H9 (cell line): ENCODE data around the gene NFASC. TPM values are rescaled to one million over a fixed set of nuclear protein-coding genes. Genes with fewer than 3 reads are reported as not detected.
A peak's percentile ranks its signal among the peaks of the same experiment; 100 is the strongest.

ENCODE experiments used
- DNase-seq: peaks from one replicate; pipeline ENCODE4 v3.0.0-alpha.2; 2017
- H2AFZ ChIP-seq: one replicate; pipeline ENCODE4 v1.6.1; 2013; ENCODE audit warnings: mild to moderate bottlenecking, low read length, control low read depth, moderate library complexity
- H2AK5ac ChIP-seq: 2 replicates; pipeline ENCODE4 v1.6.1; 2013; ENCODE audit warnings: low read length, control low read depth, mixed read lengths; ENCODE audit not compliant: insufficient read length
- H2BK120ac ChIP-seq: one replicate; pipeline ENCODE4 v1.6.1; 2013; ENCODE audit warnings: low read depth, mild to moderate bottlenecking, low read length, control low read depth, inconsistent platforms; ENCODE audit not compliant: poor library complexity, severe bottlenecking
- H2BK12ac ChIP-seq: 2 replicates; pipeline ENCODE4 v1.6.1; 2013; ENCODE audit warnings: low read length, control low read depth, mixed read lengths, low read depth; ENCODE audit not compliant: insufficient read length
- H2BK15ac ChIP-seq: 2 replicates; pipeline ENCODE4 v1.6.1; 2013; ENCODE audit warnings: low read depth, low read length, control low read depth
- H2BK20ac ChIP-seq: one replicate; pipeline ENCODE4 v1.6.1; 2013; ENCODE audit warnings: low read depth, mild to moderate bottlenecking, low read length, control low read depth, inconsistent platforms; ENCODE audit not compliant: poor library complexity, severe bottlenecking
- H2BK5ac ChIP-seq: 2 replicates; pipeline ENCODE4 v1.6.1; 2013; ENCODE audit warnings: low read length, control low read depth, mixed read lengths; ENCODE audit not compliant: insufficient read length
- H3K14ac ChIP-seq: 2 replicates; pipeline ENCODE4 v1.6.1; 2013; ENCODE audit warnings: low read length, control low read depth; ENCODE audit not compliant: insufficient read depth
- H3K18ac ChIP-seq: 2 replicates; pipeline ENCODE4 v1.6.1; 2013; ENCODE audit warnings: low read depth, mild to moderate bottlenecking, mixed read lengths, low read length, control low read depth; ENCODE audit not compliant: insufficient read length
- H3K23ac ChIP-seq: 2 replicates; pipeline ENCODE4 v1.6.1; 2013; ENCODE audit warnings: low read length, control low read depth, mixed read lengths, low read depth; ENCODE audit not compliant: insufficient read length
- H3K23me2 ChIP-seq: 2 replicates; pipeline ENCODE4 v1.6.1; 2013; ENCODE audit warnings: low read depth, mild to moderate bottlenecking, mixed read lengths, low read length, control low read depth; ENCODE audit not compliant: insufficient read length, poor library complexity, severe bottlenecking
- H3K27ac ChIP-seq: 2 replicates; pipeline ENCODE4 v1.5.1; 2013; ENCODE audit warnings: low read length, control low read depth, mixed read lengths, low read depth; ENCODE audit not compliant: insufficient read length
- H3K27me3 ChIP-seq: 2 replicates; pipeline ENCODE4 v1.6.1; 2013; ENCODE audit warnings: low read length, control low read depth, inconsistent platforms; ENCODE audit not compliant: insufficient read depth
- H3K4ac ChIP-seq: 2 replicates; pipeline ENCODE4 v1.6.1; 2013; ENCODE audit warnings: low read depth, mild to moderate bottlenecking, control low read depth, inconsistent platforms, low read length, moderate library complexity
- H3K4me1 ChIP-seq: 2 replicates; pipeline ENCODE4 v1.6.1; 2013; ENCODE audit warnings: low read length, control low read depth, inconsistent platforms; ENCODE audit not compliant: insufficient read depth
- H3K4me2 ChIP-seq: 2 replicates; pipeline ENCODE4 v1.6.1; 2013; ENCODE audit warnings: low read length, control low read depth, mixed read lengths; ENCODE audit not compliant: insufficient read length, insufficient read depth
- H3K56ac ChIP-seq: 2 replicates; pipeline ENCODE4 v1.6.1; 2013; ENCODE audit warnings: low read depth, mild to moderate bottlenecking, mixed read lengths, low read length, control low read depth; ENCODE audit not compliant: insufficient read length
- H3K79me1 ChIP-seq: 2 replicates; pipeline ENCODE4 v1.6.1; 2013; ENCODE audit warnings: low read depth, mild to moderate bottlenecking, moderate library complexity, low read length, control low read depth, inconsistent platforms; ENCODE audit not compliant: insufficient read depth, poor library complexity, severe bottlenecking
- H3K79me2 ChIP-seq: 2 replicates; pipeline ENCODE4 v1.6.1; 2013; ENCODE audit warnings: low read length, control low read depth, inconsistent platforms; ENCODE audit not compliant: insufficient read depth
- H3K9ac ChIP-seq: 2 replicates; pipeline ENCODE4 v1.6.1; 2013; ENCODE audit warnings: low read length, control low read depth, mixed read lengths; ENCODE audit not compliant: insufficient read length; ENCODE audit errors: extremely low read depth
- H3K9me3 ChIP-seq: one replicate; pipeline ENCODE4 v1.6.1; 2013; ENCODE audit warnings: low read depth, low read length, inconsistent platforms; ENCODE audit not compliant: control insufficient read depth
- H3T11ph ChIP-seq: one replicate; pipeline ENCODE4 v1.6.1; 2013; ENCODE audit warnings: mild to moderate bottlenecking, low read length, control low read depth, inconsistent platforms
- H4K20me1 ChIP-seq: one replicate; pipeline ENCODE4 v1.6.1; 2013; ENCODE audit not compliant: control insufficient read depth, insufficient read length, insufficient read depth
- H4K5ac ChIP-seq: 2 replicates; pipeline ENCODE4 v1.6.1; 2013; ENCODE audit warnings: low read depth, mild to moderate bottlenecking, mixed read lengths, low read length, control low read depth; ENCODE audit not compliant: insufficient read length
- H4K8ac ChIP-seq: replicated peaks from 2 replicates; pipeline ENCODE4 v1.6.1; 2013; ENCODE audit warnings: low read length, control low read depth, mixed read lengths, low read depth; ENCODE audit not compliant: insufficient read length
- H4K91ac ChIP-seq: 2 replicates; pipeline ENCODE4 v1.6.1; 2013; ENCODE audit warnings: low read depth, mild to moderate bottlenecking, moderate library complexity, mixed read lengths, low read length, control low read depth; ENCODE audit not compliant: insufficient read length
- H3K27ac Mint-ChIP-seq, 3 experiments: 2 replicates in 2 of 3; 3 replicates in 1 of 3; pipeline ENCODE4 v1.8.0; 2020 to 2021; ENCODE audit warnings: mixed read lengths in 3 of 3, mild to moderate bottlenecking in 1 of 3, moderate library complexity in 1 of 3
- H3K27me3 Mint-ChIP-seq: 2 replicates; pipeline ENCODE4 v1.8.0; 2021; ENCODE audit warnings: low read depth, mild to moderate bottlenecking, moderate library complexity, mixed read lengths
- H3K36me3 Mint-ChIP-seq, 3 experiments: 2 replicates in 2 of 3; 3 replicates in 1 of 3; pipeline ENCODE4 v1.8.0; 2020 to 2021; ENCODE audit warnings: low read depth in 3 of 3, mixed read lengths in 3 of 3; ENCODE audit not compliant: insufficient read depth in 1 of 3
- H3K4me1 Mint-ChIP-seq, 2 experiments: 2 replicates each; pipeline ENCODE4 v1.8.0; 2020; ENCODE audit warnings: mixed read lengths in 2 of 2
- H3K4me3 Mint-ChIP-seq, 2 experiments: 2 replicates in 1 of 2; 3 replicates in 1 of 2; pipeline ENCODE4 v1.8.0; 2020 to 2021; ENCODE audit warnings: mild to moderate bottlenecking in 2 of 2, mixed read lengths in 2 of 2, moderate library complexity in 1 of 2
- H3K9me3 Mint-ChIP-seq, 2 experiments: 2 replicates in 1 of 2; 3 replicates in 1 of 2; pipeline ENCODE4 v1.8.0; 2020; ENCODE audit warnings: mild to moderate bottlenecking in 2 of 2, mixed read lengths in 2 of 2, moderate library complexity in 1 of 2
- WGBS: extraction: QIAGEN DNeasy Blood & Tissue Kit; methylation state at CpG from one replicate; pipeline ENCODE4 v1.1.7; 2013; ENCODE audit warnings: missing lambda C conversion rate, low lambda C conversion rate, mixed read lengths; ENCODE audit not compliant: insufficient read length; ENCODE audit errors: extremely low coverage; 5-methylcytosine and 5-hydroxymethylcytosine counted together
- total RNA-seq: library from RNA; stranded (reverse); gene quantifications from 2 replicates; pipeline ENCODE4 v1.2.1, GENCODE V29; 2021
- TF ChIP-seq, protein P1 (sequence below): fragments of 200-600 bp; sonication (generic); conservative IDR thresholded peaks from 3 replicates; pipeline ENCODE4 v1.8.0; 2021; ENCODE audit warnings: antibody characterized with exemption, mild to moderate bottlenecking

NFASC gene
- total RNA-seq, 1 experiment from 2014 or later = 5.0 TPM

DNA sequence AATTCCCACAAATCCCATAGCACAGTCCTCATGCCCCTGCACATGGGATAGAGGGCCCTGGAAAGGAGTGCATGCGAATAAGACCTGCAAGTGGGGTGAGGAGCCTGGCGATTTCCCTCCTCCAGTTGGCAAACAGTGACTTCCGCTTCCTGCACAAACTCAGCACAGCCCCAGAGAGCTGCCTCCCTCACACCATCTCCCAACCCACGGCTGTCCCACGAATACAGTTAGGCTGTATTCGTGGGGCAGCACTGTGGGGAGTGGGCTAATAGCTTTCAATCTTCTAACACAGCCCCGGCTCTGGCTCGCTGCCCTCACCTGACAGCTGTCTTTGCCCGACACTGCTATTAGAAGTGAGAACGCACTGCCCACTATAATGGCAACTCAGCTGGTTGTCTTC lies 144.1 kb downstream of the NFASC start:
- Histone ChIP-seq H3K79me1 (no peaks in the 10 kb centered on the region), H3K9ac (no peak overlapping the region), H3K14ac (peak overlapping the region; percentile 34; the same call in 1 of the 2 replicates), H2BK5ac (no peak overlapping the region), H2BK15ac (no peak overlapping the region), H2BK12ac (no peak overlapping the region), H3K4ac (no peak overlapping the region), H4K5ac (no peak overlapping the region), H3K79me2 (no peaks in the 10 kb centered on the region), H3K4me1 (peaks cover 3% of the 10 kb centered on the region; the same call in 1 of the 2 replicates), H3K27ac (no peak overlapping the region), H2BK20ac (no peak overlapping the region), H2AK5ac (no peak overlapping the region), H2AFZ (no peak overlapping the region), H4K91ac (no peak overlapping the region), H4K8ac (no peak overlapping the region), H4K20me1 (no peaks in the 10 kb centered on the region), H3K56ac (no peak overlapping the region), H3K9me3 (no peaks in the 10 kb centered on the region), H3K18ac (no peak overlapping the region), H3K27me3 (no peaks in the 10 kb centered on the region), H3T11ph (no peak overlapping the region), H2BK120ac (no peak overlapping the region), H3K4me2 (no peak overlapping the region), H3K23ac (no peak overlapping the region), H3K23me2 (no peaks in the 10 kb centered on the region)
- TF ChIP-seq, protein P1, sequence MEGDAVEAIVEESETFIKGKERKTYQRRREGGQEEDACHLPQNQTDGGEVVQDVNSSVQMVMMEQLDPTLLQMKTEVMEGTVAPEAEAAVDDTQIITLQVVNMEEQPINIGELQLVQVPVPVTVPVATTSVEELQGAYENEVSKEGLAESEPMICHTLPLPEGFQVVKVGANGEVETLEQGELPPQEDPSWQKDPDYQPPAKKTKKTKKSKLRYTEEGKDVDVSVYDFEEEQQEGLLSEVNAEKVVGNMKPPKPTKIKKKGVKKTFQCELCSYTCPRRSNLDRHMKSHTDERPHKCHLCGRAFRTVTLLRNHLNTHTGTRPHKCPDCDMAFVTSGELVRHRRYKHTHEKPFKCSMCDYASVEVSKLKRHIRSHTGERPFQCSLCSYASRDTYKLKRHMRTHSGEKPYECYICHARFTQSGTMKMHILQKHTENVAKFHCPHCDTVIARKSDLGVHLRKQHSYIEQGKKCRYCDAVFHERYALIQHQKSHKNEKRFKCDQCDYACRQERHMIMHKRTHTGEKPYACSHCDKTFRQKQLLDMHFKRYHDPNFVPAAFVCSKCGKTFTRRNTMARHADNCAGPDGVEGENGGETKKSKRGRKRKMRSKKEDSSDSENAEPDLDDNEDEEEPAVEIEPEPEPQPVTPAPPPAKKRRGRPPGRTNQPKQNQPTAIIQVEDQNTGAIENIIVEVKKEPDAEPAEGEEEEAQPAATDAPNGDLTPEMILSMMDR = no peak
- Mint-ChIP-seq H3K4me1 (peaks cover 30 to 31% of the 10 kb centered on the region in 2 experiments), H3K27me3 (peaks cover 18% of the 10 kb centered on the region), H3K36me3 (no peaks in the 10 kb centered on the region), H3K9me3 (no peaks in the 10 kb centered on the region), H3K27ac (no peak overlapping the region), H3K4me3 (no peak overlapping the region)
- WGBS = no CpG with 5 or more reads among the region's 10 CpGs
- DNase-seq = no peak
